ENCODE measurements around the gene RPS10.
A peak's percentile ranks its signal among the peaks of the same experiment; 100 is the strongest.

Gene RPS10

GRCh38 chr6:34468378-34468892 lies 42.6 kb upstream of the RPS10 start:
- no peak overlapping the region for H3K4me3 ChIP-seq (ENCODE audit: control insufficient read depth, low read depth, low read length)
- DNase-seq (ENCODE audit: low read depth), result no peak
- TF ChIP-seq CTCF (IDR thresholded peaks at IDR 0.05; ENCODE audit: control insufficient read depth, insufficient read depth, low read depth, low read length, missing control alignments), result no peak

DNA sequence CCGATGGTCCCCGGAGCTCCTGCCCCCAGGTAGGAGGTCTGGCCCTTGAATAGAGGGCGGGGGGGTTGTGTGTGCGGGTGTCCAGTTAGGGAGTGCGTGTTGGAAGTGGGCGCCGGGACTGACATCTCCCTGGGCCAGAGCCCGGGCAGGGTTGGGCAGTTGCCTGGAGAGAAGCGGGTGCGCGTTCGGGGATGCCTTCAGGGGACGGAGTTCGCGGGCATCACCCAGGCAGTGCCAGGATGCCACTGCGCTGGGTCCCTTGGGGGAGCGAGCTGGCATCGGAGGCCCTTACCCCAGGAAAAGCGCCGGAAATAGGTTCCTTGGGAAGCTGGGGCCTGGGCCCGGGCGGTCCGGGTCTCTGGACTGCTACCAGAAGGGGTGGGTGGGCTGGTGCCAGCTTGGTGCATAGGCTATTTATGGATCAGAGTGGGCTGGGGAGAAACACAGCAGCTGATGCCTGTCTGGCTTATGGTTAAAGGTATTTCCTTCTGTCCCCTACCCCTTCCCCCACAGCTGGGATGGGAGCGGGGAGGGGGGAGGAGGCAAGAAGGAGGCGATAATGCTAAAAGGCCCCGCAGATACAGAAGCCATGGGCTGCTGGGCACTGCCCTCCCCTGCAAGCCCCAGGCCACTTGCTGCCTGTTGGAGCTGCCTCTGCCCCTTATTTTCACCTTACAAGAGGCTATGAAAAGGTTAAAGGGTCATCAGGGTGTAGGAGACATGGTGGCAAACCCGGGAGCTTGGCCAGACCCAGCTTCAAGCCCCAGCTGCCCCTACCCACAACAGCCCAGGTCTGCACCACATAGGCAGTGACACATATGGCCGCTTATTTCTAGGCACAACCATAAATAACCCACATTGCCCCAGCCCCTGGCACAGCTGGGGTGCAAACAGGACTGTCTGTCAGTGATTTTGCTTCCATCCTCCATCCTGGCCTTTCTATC lies 40.6 kb upstream of the RPS10 start:
- DNase-seq (ENCODE audit: low read depth), result no peak
- H3K4me3 ChIP-seq (ENCODE audit: control insufficient read depth, low read depth, low read length), result no peak overlapping the region
- no peak for TF ChIP-seq CTCF (IDR thresholded peaks at IDR 0.05; ENCODE audit: control insufficient read depth, insufficient read depth, low read depth, low read length, missing control alignments)

DNA sequence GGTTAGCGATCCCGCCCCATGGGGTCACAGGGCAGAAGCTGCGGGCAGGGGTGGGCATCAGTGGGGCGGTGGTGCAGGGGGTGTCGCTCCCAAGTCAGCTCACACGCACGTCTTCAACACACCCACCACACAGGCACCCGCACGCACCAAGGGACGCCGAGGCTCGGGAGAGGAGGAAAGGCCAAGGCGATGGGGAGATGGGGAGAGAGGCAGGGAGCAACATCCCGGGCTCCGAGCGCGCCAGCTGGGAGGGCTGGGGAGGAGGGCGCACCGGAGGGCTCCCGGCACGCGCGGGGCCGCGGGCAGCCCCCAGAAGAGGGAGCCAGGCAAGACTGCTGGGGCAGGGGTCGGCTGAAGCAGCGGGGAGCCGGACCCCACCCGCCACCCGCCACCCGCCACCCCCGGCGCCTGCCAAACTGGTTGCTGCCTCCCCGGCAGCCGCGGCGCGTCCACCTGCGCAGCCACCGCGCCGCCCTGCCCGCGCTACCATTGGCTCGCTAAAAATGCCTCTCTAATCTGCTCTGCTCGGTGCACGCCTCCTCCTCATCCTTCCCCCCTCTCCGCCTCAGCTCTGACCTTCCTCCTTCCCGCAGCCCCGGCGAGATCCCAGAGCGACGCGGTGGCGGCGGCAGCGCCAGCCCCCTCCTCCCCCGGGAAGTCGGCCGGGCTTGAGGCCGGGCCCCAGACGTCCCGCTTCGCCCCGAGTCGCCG lies 39.8 kb upstream of the RPS10 start, which contains the start of gene PACSIN1:
TSS of gene PACSIN1 (plus strand) at position 546 of the 711 bp plus-strand sequence. CDS start 60,230 bp downstream, outside the sequence.
- DNase-seq (ENCODE audit: low read depth), result no peak
- TF ChIP-seq CTCF (IDR thresholded peaks at IDR 0.05; ENCODE audit: control insufficient read depth, insufficient read depth, low read depth, low read length, missing control alignments), result no peak
- peak within 1 kb of the TSS; percentile 20 for H3K4me3 ChIP-seq (ENCODE audit: control insufficient read depth, low read depth, low read length)

- H3K4me3 ChIP-seq (ENCODE audit: control insufficient read depth, low read depth, low read length), result no peak overlapping the region
- DNase-seq (ENCODE audit: low read depth), result no peak
- TF ChIP-seq CTCF (IDR thresholded peaks at IDR 0.05; ENCODE audit: control insufficient read depth, insufficient read depth, low read depth, low read length, missing control alignments), result no peak
These were observed 38.0 kb upstream of the RPS10 start for GRCh38 chr6:34463849-34464248.

DNA sequence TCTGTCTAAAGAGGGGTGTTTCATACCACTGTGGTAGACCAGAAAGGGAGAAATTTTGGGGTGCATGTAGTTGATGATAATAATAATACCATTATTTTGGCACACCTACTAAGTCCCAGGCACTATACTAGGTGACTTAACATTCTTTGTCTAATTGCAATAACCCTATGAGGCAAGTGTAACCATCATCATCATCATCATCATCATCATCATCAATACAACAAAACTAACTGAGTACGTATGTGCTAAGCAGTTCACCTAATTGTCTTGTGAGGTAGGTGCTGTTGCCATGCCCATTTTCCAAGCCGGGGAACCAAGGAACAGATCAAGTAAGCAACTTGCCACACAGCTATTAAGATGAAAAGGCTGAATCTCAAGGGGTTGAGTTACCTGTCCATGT lies 37.4 kb upstream of the RPS10 start:
- DNase-seq (ENCODE audit: low read depth), result no peak
- no peak for TF ChIP-seq CTCF (IDR thresholded peaks at IDR 0.05; ENCODE audit: control insufficient read depth, insufficient read depth, low read depth, low read length, missing control alignments)
- no peak overlapping the region for H3K4me3 ChIP-seq (ENCODE audit: control insufficient read depth, low read depth, low read length)

DNA sequence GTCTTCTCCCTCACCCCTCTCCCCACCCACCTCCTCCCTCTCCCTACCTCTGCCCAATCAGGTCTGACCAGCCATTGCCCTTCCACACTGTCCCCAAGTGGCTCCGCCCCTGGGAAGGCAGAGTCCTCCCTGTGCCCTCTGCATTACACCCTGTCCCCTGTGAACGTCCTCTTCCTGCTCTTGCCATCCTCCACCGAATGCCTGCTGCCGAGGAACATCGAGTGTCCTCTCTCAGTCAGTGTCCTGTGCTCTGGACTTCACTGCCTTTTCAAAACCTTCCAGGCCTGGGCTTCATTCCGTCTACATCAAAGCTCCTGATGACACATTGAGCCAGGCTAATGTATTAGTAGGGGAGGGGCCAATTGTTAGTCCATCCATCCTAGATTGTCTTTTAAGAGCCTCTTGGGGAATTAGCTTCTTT lies 36.7 kb upstream of the RPS10 start:
- no peak for TF ChIP-seq CTCF (IDR thresholded peaks at IDR 0.05; ENCODE audit: control insufficient read depth, insufficient read depth, low read depth, low read length, missing control alignments)
- no peak for DNase-seq (ENCODE audit: low read depth)
- H3K4me3 ChIP-seq (ENCODE audit: control insufficient read depth, low read depth, low read length), result no peak overlapping the region
